RWPE1 (cell line): ENCODE measurements around the gene APOL1.

ENCODE experiments used
- CTCF ChIA-PET: fragments of 350-600 bp; sonication (Branson Sonifier 250); formaldehyde crosslinking; extraction: SDS; loops from one replicate; lab custom pipeline; 2021; lab: Yijun Ruan, JAX
- POLR2A ChIA-PET: fragments of 400-600 bp; formaldehyde crosslinking; extraction: SDS; loops from one replicate; lab custom pipeline; 2020; ENCODE audit warnings: antibody characterized with exemption; ENCODE audit not compliant: low non-redundant PET; lab: Yijun Ruan, JAX
- DNase-seq: peaks from one replicate; pipeline ENCODE4 v3.0.0; 2012; ENCODE audit warnings: low spot score
- H3K27ac ChIP-seq: fragments of 450-650 bp; 2 replicates; pipeline ENCODE4 v1.5.1; 2017
- TF ChIP-seq, protein P1 (sequence below): fragments of 450-650 bp; conservative IDR thresholded peaks from 2 replicates; pipeline ENCODE4 v1.5.1; 2017; ENCODE audit warnings: low read depth, mild to moderate bottlenecking

APOL1 gene

GRCh38 chr22:36294801-36295200 is 41.9 kb downstream of the APOL1 start:
- CTCF ChIA-PET: no interaction called here

DNA sequence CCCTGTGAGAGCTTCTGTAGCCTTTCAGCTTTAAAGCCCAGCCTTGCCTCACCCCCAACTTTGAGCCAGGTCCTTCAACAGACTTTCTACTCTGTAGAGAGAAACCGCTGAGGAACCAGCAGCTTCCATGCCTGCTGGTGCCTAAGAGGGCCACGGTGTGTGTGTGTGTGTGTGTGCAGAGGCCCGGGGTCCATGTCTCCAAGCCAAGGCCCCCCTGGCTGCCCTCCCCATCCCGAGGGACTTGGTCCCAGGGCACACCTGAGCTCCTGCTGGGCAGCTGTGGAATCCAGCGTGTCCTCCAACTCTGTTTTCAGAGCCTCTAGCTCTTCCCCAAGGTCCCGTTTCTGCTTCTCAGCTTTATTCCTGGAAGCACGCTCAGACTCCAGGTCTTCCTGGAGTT is 42.3 kb downstream of the APOL1 start:
- DNase-seq: no peak
- TF ChIP-seq, protein P1, sequence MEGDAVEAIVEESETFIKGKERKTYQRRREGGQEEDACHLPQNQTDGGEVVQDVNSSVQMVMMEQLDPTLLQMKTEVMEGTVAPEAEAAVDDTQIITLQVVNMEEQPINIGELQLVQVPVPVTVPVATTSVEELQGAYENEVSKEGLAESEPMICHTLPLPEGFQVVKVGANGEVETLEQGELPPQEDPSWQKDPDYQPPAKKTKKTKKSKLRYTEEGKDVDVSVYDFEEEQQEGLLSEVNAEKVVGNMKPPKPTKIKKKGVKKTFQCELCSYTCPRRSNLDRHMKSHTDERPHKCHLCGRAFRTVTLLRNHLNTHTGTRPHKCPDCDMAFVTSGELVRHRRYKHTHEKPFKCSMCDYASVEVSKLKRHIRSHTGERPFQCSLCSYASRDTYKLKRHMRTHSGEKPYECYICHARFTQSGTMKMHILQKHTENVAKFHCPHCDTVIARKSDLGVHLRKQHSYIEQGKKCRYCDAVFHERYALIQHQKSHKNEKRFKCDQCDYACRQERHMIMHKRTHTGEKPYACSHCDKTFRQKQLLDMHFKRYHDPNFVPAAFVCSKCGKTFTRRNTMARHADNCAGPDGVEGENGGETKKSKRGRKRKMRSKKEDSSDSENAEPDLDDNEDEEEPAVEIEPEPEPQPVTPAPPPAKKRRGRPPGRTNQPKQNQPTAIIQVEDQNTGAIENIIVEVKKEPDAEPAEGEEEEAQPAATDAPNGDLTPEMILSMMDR: no peak
- POLR2A ChIA-PET: no interaction called here
- H3K27ac ChIP-seq: 0 out of 2 replicates have a peak overlapping the region, but pooled peaks have one; percentile 6
- CTCF ChIA-PET: no interaction called here

More at GRCh38 chr22:36294801-36295200, 41.9 kb downstream of the APOL1 start:
- POLR2A ChIA-PET: no interaction called here
- H3K27ac ChIP-seq: 0 out of 2 replicates have a peak overlapping the region, but pooled peaks have one; percentile 6
- DNase-seq: no peak
- TF ChIP-seq, protein P1: no peak

DNA sequence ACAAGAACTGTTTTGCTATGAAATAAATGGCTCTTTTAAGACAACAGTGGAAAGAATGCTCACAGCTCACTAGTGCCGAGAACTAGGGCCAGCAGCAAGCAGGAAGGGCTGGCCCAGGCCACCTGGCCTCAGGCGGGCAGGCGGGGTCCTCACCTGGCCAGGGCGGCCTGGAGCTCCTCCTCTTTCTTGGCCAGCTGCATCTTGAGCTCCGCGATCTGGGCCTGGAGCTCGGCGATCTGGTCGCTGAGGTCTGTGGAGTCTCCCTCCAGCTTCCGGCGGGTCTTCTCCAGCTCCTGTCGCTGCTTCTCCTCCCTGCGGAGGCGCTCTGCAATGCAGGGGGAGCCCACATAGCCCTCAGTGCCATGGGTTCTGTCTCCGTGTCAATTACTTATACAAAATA is 43.8 kb downstream of the APOL1 start:
- CTCF ChIA-PET: interaction anchor here (0.6 kb wide), 2 partner anchors 10 to 617 kb away, joined by 3 to 4 read pairs; no protein-coding TSS in a partner anchor
- H3K27ac ChIP-seq: peak overlapping the region; percentile 36
- POLR2A ChIA-PET: no interaction called here
- TF ChIP-seq, protein P1: no peak
- no peak for DNase-seq

- ChIA-PET CTCF (no interaction called here), POLR2A (no interaction called here)
- DNase-seq: no peak
- H3K27ac ChIP-seq: peak overlapping the region; percentile 33
- TF ChIP-seq, protein P1: no peak
Measured at GRCh38 chr22:36297568-36297967, 44.6 kb downstream of the APOL1 start.

DNA sequence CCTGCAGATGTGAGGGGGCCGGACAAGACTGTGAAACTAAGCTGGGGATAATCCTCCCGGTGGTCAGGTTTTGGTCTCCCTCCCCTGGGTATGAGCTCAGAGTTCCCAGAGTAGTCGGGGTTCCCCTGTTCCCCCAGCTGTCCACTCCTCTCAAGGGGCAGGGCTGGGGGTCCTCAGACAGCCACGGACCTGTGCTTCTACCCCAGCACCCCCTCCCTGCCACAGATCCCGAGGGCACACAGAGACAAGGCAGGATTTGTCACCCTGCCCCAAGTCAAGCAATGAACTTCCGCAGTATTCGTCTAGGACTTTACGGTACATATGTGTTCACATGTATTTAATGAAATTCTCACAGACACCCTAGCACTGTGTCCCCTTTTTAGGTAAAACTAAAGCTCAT is 45.2 kb downstream of the APOL1 start:
- POLR2A ChIA-PET: no interaction called here
- H3K27ac ChIP-seq: peak overlapping the region; percentile 33
- TF ChIP-seq, protein P1: no peak
- CTCF ChIA-PET: no interaction called here
- DNase-seq: no peak

- H3K27ac ChIP-seq: peak overlapping the region; percentile 33
- POLR2A ChIA-PET: no interaction called here
- DNase-seq: no peak
- TF ChIP-seq, protein P1: no peak
- CTCF ChIA-PET: no interaction called here
Measured at GRCh38 chr22:36298601-36299000, 45.7 kb downstream of the APOL1 start.
